Measurements from ENCODE around the gene PDX1. TPM values are rescaled to one million over a fixed set of nuclear protein-coding genes. Genes with fewer than 3 reads are reported as not detected.
A peak's percentile ranks its signal among the peaks of the same experiment; 100 is the strongest.
"Not testable (repeated sequence)": the region's sequence is repeated elsewhere in the genome, so short reads cannot be mapped to it uniquely, and the experiment has no call there.

Gene PDX1
- total RNA-seq, 1 donor, result not detected

GRCh38 chr13:27954406-27954851 lies 34.6 kb downstream of the PDX1 start:
- DNase-seq (ENCODE audit: low read depth in 2 of 3, low spot score in 2 of 3), result peak in 1 of 3 donors; percentile 27

DNA sequence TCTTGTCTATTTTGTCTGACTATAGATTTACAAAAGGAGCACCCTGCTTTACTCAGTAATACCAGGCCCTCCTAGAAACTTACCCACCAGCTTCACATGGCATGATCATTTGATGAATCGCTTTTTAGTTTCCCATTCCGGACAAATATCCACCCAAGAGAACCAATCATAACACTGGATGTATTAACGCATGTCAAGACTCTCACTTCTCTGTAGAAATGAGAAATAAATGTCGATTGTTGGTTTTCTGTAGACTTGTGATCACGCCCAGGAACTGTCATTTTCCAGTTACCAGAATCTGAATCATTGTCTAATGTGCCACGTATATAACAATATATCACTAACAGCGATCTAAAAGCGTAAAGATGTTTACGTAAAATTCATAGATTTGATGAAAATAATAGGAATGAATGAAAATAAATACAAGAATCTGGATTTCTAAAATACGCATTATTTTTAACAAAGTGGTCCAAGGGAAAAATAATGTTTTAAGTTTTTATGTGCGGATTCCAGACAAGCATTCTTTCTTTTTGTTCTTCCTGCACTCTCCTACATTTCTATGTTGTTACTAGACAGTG lies 35.3 kb downstream of the PDX1 start:
- no peak for DNase-seq (ENCODE audit: low read depth in 2 of 3, low spot score in 2 of 3)

GRCh38 chr13:27956576-27957300 lies 36.9 kb downstream of the PDX1 start:
- DNase-seq (ENCODE audit: low read depth in 2 of 3, low spot score in 2 of 3), result no peak

- DNase-seq (ENCODE audit: low read depth in 2 of 3, low spot score in 2 of 3), result no peak
Measured at GRCh38 chr13:27959976-27960361, 40.2 kb downstream of the PDX1 start.

DNA sequence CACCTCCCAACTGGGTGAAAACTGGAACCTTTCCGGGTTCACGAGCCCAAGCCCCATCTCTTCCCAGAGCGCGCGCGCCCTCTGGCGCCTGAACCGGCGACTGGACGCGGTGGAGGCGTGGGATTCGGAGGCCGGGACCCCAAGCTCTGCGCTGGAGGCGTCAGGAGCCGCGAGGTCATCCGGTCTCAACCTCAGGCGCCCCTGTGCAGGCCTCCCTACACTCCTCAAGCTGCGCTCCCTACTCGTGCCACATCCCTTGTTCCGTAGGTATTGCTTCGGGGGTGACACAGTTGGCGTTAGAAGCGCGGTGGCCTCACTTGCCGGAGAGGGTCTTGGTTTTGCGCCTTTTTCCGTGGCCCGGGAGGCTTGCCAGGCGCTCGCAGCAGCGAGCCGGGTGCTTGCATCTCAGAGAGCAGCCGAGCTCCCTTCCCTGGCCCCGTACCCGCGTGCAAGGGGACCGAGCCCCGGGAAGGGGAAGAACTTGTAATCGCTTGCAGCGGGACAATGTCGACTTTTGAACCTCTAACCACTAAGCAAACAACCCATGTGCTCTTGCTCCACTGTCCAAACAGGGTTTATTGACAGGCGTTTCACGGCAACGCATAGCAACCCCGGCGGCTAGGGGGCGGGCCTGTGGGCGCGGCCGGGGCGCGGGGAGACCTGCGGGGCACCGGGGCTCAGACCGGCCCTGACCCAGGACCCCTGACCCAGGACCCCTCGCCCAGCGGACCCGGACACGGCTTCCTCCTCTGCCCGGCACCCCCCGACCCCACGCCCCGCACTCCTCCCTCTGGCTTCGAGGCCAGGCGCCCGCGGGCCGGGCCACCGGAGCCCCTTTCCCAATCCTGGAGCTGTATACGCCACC lies 40.8 kb downstream of the PDX1 start:
- peak in 2 of 3 donors; percentile 62 to 69 for DNase-seq (ENCODE audit: low read depth in 2 of 3, low spot score in 2 of 3)

- DNase-seq (ENCODE audit: low read depth in 2 of 3, low spot score in 2 of 3), result no peak
Measured at GRCh38 chr13:27961227-27962085, 41.7 kb downstream of the PDX1 start.

DNA sequence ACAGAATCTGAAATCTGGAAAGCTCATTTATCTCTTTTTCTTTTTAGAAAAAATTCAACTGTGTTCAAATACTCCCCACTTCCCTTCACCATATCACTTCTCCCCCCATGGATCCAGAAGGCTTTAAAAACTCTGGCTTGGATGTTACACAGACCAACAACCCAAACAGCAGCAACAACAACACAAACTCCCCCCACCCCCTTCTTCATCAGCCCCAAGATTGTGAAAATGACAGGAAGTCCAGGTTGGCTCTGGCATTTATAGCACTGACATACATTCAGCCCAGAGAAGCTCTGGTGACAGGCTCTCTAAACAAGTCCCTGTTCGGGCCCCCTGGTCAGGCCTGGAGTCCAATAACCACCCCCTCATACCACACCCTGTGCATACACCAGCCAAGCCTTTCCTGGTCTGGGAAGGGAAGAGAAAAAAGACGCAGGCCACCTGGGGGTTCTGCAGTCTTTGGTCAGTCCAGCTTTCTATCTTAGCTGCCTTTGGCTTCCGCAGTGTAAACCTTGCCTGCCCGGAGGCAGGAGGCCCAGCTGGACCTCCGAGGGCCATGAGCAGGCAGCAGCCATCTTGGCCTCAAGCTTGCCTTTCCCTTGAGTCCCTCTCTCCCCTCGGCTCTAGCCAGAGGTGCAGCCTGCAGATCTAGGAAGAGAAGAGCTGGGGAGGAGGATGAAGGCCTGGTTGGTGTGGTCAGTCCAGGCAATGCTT lies 42.5 kb downstream of the PDX1 start:
- no peak for DNase-seq (ENCODE audit: low read depth in 2 of 3, low spot score in 2 of 3)

DNA sequence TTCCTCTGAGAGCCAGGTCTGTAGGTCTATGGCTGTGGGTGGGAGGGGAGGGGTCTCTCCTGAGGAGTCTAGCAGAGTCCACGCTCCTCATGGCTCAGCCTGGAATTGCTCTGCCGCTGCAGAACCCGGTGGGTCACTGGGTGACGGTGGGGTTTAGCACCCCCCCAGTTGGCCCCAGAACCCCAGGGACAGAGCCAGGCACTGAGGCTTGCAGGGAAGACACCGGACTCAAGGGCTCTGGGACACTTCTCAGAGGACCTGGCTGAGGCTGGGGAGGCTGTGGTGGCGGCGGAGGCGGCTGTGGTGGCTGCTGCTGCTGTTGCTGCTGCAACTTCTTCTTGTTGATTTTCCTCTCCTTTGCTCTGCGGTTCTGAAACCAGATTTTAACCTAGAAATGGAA lies 43.2 kb downstream of the PDX1 start:
- no peak for DNase-seq (ENCODE audit: low read depth in 2 of 3, low spot score in 2 of 3)

DNA sequence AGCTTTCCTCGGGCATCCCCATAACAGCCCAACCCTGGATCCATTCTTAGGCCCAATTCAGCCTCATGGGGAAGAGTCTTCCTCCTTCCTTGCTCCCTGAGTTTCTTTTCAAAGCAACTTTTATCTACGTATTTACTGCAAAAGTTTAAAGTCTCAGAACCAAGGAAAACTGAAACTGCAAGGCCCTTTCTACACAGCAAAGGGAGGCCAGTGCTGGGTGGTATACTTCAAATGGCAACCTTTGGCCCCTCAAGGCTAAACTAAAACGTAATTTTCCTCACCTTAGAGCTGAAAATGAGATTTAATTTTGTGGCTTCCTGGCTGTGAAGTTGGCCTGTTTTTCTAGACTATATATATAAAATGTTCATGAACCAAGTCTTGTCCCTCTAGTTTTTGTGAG lies 43.7 kb downstream of the PDX1 start:
- DNase-seq (ENCODE audit: low read depth in 2 of 3, low spot score in 2 of 3), result no peak

DNA sequence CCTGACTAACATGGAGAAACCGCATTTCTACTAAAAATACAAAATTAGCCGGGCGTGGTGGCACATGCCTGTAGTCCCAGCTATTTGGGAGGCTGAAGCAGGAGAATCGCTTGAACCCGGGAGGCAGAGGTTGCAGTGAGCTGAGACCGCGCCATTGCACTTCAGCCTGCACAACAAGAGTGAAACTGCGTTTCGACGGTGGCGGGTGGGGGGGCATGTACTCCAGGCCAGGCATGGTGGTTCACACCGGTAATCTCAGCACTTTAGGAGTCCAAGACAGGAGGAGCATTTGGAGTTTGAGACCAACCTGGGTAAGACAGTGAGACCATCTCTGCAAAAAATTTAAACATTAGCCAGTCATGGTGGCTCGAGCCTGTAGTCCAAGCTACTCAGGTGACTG lies 44.4 kb downstream of the PDX1 start:
- DNase-seq (ENCODE audit: low read depth in 2 of 3, low spot score in 2 of 3), result not testable (repeated sequence)

DNA sequence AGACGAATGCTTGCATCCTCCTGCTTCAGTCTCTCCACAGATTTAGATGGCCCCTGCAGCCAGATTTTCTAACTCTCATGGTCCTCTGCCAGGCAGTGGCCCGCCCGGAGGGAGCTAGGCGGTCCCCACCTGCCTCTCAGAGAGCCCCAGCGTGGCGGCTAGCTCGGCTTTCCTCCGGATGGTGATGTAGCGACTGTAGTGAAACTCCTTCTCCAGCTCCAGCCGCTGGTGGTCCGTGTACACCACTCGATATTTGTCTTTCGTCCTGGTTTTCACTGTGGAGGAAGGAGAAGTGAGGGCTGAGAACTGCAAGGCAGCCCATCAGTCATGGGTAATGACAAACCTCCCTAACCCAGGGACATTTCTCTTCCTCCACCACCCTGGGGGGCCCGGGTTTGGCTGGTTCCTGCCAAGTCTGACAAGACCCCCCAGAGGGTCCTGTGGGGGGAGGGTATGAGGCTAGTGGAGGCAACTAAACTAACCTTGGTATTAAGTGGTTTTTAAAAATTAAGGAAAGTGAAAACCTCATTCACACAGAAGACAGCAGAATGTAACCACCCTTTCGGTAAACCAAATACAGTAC lies 45.0 kb downstream of the PDX1 start:
- no peak for DNase-seq (ENCODE audit: low read depth in 2 of 3, low spot score in 2 of 3)

DNA sequence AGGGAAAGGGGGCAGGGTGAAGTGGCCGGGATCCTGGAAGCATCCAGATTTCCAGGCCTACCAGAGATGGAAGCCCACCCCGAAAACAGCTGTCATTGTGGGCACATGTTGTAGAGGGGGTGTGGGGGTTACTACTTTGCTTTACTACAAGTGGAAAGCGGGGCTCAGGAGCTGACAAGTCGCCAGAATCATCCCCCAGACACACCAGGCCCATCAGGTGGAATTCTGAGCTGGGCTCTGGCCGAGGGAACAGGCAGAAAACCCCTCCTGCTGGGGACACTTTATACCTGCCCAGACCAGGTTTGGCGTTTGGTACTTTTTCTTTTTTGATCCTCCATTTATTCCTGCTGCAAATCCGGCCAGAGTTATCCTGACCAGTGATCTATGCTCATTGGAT lies 45.5 kb downstream of the PDX1 start:
- no peak for DNase-seq (ENCODE audit: low read depth in 2 of 3, low spot score in 2 of 3)

DNA sequence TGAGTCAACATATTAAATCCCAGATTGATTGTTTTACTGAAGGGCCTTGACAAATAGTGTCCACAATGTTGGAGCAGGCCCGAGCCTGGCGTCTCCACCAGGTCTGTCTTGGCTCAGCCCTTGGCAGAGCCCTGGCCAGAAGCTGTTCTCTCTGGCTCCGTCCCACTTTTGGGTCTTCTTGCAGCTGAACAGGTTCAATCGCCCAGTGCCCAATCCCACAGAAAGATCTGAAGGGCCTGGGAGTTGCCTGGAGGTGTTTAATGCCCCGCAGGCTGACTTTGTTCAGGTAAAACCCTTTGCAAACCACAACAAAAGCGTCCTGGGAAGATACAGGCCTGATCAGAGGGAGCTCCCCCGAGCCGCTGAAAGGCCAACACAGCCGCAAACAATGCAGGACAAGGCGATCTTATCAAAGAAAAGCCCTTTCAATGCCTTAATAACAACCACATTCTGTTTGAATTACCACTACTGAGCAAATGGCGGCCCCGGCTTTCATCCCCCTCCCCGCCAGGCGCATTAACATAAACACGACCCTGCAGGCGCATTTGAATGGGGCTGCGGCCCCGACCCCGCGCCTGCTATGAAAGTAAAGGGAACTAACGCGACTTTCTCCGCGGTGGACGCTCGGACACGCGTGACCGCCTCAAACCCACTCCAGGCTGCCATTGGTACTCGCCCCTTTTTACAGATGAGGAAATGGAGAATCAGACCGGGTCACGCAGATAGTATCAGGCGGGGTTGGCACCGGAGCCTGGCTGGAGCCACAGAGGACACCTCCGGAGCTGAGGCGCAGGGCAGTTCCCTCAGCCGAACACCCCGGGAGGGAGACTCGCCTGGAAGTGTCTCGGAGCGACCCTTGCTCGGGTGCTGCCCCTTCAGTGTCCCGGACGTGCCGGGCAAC lies 46.2 kb downstream of the PDX1 start:
- DNase-seq (ENCODE audit: low read depth in 2 of 3, low spot score in 2 of 3), result no peak

DNA sequence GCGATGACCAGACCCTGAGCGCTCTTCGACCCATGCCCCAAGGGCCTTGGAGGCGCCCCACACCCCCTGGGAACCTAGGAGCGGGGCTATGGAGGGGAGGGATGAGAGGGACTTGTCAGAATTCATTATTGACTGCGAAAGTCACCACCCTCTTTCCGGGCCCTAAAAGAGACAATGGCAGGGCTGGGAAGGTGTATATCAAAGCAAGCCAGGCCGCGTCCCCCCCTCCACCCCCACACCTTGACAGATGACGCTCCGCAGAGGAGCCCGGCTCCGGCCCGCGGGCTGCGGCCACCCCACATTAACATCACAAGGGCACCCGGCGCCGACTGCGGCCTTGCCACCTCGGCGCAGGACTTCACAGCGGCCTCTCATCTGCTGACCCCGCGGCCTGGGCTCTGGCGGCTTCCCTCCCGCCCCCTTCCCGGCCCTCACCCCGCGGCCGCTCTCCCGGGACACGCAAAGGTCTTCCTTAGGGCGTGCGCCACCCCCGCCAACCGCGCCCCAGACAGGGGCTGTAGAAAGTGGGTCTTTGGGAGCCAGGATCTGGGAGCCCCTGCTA lies 46.9 kb downstream of the PDX1 start:
- DNase-seq (ENCODE audit: low read depth in 2 of 3, low spot score in 2 of 3), result no peak

DNA sequence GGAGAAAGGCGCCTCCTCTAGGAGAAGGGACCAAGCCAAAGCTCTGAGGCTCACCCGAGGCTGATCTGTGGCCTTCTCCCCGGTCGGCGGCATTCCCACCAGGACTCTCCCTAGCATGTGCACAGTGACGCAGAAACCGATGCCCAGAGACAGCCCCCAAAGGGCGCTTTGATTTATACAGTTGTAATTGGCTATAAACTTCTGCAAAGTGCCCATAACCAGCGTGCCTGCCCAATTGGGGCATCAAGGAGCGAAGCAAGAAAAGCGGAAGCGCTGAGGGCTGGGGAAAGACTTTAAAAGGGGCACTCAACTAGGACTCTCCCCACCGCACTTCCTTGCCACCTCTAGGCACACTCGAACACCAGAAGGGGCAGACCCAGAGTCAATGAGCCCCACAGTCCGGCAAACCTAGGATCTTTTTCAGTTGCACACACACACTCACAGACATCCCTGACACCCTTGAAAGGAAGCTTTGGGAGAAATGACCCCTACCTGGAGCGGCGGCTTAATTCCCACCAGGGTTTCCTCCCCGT lies 47.5 kb downstream of the PDX1 start:
- DNase-seq (ENCODE audit: low read depth in 2 of 3, low spot score in 2 of 3), result peak in 2 of 3 donors; percentile 50 to 77

DNA sequence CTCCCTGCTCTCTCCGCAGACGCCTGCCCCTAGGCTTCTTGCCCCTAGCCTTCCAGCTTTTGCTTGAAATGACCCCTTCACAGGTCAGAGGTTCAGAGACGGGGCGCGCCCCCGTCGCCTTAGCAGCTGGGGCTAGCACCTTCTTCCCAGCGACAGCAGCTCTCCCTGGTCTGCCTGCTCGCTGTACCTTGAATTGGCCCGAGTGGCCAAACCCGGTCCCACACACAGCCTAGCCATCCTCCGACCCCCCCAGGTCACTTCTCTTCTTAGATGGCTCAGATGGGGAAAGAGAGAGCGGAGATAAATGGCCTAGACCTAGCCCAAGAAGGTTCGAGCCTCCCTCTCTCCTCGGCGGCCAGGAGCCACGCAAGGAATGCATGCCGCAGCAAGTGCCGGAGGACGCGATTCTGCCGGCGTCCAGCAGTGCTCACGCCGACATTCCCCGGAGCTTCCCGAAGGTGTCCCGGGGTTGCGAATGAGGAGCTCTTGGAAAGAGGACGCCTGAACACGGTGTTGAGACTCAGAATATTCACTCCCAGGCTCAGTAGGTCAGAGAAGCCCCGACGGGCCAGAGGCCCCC lies 48.0 kb downstream of the PDX1 start:
- no peak for DNase-seq (ENCODE audit: low read depth in 2 of 3, low spot score in 2 of 3)

GRCh38 chr13:27968316-27969081 lies 48.7 kb downstream of the PDX1 start:
- DNase-seq (ENCODE audit: low read depth in 2 of 3, low spot score in 2 of 3), result peak in 1 of 3 donors; percentile 33
